ENCODE measurements around the gene RMRP.

- no peak for TF ChIP-seq CTCF (IDR thresholded peaks at IDR 0.05)
- no peak for TF ChIP-seq POLR2AphosphoS5 (IDR thresholded peaks at IDR 0.05; ENCODE audit: insufficient read depth in 1 of 2, low read depth in 1 of 2)
Measured at GRCh38 chr9:35697486-35697885, 39.7 kb upstream of the RMRP start.

All from vagina (tissue), 2 donors.